Measurements from ENCODE around the gene ADAM17. TPM values are rescaled to one million over a fixed set of nuclear protein-coding genes. Genes with fewer than 3 reads are reported as not detected.
"Not testable (repeated sequence)": the region's sequence is repeated elsewhere in the genome, so short reads cannot be mapped to it uniquely, and the experiment has no call there.

ADAM17 gene
- total RNA-seq (2014; rRNA removed; shearing (Covaris generic)), result 16.7 and 18.2 TPM in 2 replicates

DNA sequence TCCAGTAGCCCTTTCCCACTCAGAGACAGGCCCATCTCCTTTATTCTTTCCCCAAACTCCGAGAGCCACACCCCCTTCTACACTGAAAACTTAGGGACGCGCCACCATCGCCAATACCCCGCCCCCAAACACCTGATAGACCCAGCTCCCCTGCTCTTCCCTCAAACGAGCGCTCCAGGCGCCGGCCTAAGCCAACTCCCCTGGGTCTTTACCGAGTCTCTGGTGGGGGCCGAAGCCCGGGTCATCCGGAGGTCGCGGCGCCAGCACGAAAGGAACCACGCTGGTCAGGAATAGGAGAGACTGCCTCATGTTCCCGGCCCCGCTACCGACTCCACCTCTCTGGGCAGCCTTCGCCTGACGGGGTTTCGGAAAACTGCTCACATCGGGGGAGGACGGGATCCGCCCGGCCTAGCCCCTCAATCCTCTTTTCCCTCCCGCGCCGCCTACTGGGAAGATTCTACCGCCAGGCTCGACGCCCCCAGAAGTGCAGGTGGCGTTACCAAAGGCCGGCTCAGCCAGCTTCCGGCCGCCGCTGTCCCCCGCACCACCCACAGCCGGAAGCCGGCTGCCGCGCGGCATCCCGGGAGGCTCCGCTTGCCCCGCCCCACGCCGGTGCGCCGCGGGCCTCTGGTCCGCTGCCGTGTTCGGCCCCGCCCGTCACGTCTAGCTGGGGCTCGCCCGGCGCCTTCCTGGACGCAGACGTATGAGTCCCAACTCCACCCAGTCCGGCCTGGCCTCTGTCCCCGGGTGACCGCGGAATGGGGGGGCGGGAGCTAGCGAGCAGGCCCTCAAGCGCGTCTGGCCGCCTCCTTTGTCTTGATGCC, at the start of gene ADAM17:
Gene ADAM17 (minus strand): TSS at position 534 of the 824 bp plus-strand sequence. CDS start 225 bp downstream, at position 309.
- DNase-seq (ENCODE audit: low spot score), result peak; percentile 88

DNA sequence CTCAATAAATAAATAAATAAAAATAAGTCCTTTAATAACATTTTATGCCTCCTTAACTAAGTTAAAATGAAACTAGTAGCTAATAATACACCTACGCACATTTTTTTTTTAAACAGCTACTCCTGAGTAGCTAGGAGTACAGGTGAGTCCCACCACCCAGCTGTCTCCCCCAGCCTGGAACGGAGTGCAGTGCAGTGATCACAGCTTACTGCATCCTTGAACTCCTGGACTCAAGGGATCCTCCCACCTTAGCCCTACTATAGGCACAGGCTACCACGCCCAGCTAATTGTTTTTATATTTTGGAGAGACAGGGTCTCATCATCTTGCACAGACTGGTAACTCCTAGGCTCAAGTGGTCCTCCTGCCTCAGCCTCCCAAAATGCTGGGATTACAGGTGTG, 46.8 kb upstream of the ADAM17 start:
- DNase-seq (ENCODE audit: low spot score), result no peak

DNA sequence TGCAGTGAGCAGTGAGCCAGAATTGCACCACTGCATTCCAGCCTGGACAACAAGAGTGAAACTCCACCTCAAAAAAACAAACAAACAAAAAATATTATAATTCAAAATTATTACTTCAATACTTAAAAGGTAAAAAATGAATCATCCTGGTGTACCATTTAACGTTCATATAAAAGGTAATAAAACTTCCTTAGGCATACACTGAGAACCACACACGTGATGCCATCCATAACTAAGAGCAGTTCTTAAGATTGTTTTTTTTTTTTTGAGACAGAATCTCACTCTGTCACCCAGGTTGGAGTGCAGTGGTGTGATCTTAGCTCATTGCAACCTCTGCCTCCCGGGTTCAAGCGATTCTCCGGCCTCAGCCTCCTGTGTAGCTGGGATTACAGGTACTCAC, 45.8 kb upstream of the ADAM17 start:
- no peak for DNase-seq (ENCODE audit: low spot score)

DNA sequence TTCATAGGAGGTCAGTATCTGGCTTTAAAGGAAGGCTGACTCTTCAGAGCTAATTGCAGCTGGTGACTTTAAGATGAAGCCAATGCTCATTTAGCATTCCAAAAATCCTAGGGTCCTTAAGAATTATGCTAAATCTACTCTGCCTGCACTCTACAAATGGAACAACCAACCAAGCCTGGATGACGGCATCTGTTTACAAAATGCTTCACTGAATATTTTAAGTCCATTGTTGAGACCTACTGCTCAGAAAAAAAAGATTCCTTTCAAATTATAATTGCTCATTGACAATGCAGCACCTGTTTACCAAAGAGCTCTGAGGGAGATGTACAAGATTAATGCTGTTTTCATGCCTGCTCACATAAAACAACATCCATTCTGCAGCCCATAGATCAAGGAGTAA, 43.8 kb upstream of the ADAM17 start:
- DNase-seq (ENCODE audit: low spot score), result no peak

DNA sequence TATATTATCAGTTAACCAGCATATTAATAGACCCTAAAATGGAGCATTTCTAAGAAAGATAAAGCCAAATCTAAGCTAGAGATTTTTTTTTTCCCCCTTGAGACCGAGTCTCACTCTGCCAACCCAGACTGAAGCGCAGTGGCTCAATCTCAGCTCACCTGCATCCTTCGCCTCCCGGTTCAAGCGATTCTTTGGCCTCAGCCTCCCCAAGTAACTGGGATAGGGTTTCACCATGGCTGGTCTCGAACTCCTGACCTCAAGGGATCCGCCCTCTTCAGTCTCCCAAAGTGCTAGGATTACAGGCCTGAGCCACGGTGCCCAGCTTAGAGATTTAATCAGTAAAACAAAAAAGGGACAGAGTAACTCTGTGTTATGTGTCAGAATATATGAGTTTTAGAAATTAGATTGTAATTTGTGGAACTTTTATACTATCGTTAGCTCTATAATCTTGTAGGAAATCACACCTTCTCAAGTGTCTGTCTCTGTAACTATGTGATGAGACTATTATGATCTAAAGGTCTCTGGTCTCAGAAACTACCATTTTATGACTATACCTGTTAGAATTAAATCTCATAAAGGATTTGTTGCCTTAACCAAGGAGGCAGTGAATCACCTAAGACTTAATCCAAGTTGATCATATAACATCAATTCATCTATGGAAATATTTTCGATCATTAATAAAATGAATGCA, 41.1 kb upstream of the ADAM17 start:
- no peak for DNase-seq (ENCODE audit: low spot score)

DNA sequence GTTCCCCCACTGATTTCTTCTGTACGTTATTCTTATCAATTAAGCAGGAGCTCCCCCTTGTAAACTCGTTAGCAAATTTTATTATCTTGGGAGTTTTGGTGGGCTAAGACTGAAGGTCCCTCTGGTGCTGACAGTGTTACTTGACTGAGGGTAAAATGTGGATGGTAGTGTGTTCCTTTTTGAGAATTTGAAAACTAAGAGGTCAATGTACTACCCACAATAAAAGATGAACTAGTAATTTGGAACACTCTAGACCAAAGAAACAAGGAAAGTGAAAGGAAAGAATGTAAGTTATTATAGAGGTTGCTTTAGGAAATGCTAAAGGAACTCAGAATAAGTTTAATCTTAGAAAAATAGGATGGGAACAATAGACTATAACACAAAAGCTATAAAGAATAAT, 40.1 kb upstream of the ADAM17 start:
- DNase-seq (ENCODE audit: low spot score), result no peak

DNA sequence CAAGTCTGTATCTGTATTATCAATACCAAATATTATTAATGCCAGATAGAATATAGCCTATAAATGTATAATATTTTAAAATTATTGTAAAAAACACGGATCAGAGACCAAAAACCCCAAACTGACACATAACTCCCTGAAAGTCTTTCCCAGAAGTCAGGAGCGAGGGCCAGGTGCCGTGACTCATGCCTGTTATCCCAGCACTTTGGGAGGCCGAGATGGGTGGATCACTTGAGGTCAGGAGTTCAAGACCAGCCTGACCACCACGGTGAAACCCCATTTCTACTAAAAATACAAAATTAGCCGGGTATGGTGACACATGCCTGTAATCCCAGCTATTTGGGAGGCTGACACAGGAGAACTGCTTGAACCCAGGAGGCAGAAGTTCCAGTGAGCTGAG, 39.6 kb upstream of the ADAM17 start:
- DNase-seq (ENCODE audit: low spot score), result not testable (repeated sequence)

DNA sequence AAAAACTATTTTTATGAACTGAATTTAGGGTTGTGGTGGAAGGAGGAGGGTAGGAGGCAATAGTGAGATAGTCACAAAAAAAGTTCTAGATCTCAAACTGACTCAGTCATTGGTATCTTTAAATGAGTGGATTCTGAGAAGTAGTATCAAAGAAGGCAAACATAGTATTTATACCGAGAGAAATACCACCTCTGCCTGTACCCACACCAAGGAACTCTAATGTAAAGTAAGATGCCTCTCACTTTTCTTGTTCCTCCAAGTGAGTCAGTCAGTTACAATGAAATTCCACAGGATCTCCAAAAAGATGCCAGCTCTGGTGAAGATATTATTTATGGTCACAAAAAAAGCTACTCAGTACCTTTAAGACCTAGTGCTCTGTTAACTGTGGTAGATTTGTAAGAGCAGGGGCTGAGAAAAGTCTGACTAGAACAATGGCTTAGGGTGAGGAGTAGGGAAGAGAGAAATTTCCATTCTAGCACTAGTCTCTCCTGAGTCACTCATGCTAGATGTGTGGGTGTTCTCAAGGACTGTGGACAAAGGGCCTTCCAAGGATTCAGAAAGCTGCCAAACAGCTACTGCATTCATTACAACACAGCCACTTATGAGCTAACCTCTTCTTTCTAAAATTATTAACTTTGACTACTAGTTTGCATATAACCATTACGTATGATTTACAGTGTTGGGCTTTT, 38.9 kb upstream of the ADAM17 start:
- peak; percentile 33 for DNase-seq (ENCODE audit: low spot score)

DNA sequence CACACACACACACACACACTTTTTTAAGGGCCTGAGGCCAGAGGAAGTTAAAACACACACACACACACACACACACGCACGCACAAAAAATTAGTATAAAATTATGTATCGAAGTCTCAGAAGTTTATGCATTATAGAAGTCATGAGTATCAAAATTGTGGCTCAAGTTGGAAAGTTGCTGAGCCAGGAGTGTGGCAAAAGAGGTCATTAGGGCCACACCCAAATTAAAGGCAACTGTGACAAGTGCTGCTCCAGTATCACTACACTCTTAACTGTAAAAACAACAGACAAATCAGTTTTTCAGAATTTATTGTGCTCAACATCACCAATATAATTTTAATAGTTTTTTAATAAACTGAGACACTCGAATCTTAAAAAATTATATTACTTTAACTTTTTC, 38.3 kb upstream of the ADAM17 start:
- no peak for DNase-seq (ENCODE audit: low spot score)

DNA sequence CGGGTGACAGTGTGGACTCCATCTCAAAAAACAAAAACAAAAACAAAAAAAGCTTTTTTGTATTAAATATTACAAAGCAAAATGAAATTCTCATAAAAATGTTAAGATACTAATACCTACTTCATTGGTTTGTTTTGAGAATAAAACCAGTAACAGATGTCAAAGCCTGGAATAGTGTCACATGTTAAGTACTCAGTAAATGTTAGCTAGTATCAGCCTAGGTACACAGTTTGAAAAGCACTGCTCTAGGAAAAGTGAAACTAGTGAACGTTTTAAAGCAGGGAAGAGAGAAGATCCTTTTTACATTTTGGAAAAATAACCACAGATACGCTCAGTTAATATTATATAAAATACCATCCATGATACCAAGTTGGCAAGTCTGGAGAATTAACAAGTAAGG, 37.1 kb upstream of the ADAM17 start:
- no peak for DNase-seq (ENCODE audit: low spot score)

DNA sequence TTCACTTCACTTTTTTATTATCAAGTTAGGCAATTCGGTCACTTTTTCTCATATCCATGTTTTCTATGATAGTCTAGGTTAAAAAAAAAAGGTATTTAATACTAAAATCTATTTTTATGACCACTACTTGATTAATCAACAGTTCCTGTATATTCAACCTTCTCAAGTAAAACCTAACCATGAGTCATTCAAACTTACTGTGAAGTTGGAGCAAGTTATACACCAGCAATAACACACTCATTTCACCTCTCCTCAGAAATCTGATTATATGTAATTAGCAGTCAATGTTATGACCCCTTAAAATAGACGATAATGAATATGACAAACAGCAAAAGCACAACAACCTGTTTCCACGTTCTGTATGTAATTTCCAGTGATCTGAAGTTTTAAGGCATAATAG, 35.0 kb upstream of the ADAM17 start:
- DNase-seq (ENCODE audit: low spot score), result no peak

DNA sequence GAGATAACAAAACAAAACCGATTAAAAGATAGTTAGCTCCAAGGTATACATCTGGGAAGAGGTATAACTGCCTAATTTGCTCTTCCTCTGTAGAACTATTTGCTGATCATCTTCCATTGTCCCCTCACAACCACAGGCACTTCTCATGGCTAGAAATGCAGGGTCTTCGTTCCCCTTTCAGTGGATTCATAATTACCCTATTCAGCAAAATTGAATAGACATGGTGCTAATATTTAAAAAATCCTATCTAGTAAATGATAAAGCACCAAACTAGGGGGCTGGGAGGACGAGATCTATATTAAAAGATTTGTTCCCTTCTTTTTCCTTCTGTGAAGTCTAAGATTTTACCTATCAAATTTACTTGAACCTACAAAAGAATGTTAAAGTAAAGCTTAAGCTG, 30.8 kb upstream of the ADAM17 start:
- DNase-seq (ENCODE audit: low spot score), result no peak

DNA sequence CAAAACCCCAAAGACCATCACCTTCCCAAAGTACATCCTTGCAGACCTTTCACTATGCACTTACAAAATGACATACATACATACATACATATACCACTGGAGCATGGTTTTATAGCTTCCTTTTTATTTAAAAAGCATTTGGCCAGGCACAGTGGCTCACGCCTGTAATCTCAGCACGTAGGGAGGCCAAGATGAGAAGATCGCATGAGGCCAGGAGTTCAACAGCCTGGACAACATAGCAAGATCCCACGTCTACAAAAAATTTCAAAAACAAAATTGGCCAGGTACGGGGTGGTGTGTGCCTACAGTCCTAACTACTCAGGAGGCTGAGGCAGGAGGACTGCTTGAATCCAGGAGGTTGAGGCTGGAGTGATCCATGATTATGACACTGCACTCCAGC, 29.9 kb upstream of the ADAM17 start:
- DNase-seq (ENCODE audit: low spot score), result no peak

DNA sequence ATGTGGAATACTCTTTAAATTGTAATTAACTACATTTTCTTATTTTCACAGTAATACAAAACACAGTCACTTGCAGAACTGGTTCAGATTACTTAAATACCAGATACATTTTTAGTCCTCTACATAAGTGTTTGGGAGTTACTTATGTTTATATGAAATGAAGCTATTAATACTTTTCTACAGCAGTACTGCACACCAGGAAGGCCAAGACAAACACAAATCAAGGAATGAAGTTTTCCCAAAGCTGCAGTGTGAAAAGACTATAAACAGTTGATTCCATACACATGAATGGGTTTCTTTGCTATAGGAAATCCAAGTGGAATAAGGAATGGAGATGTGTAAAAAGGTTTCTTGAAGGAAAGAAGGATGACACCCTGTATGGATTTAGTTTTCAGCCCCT, 29.3 kb upstream of the ADAM17 start:
- not testable (repeated sequence) for DNase-seq (ENCODE audit: low spot score)

DNA sequence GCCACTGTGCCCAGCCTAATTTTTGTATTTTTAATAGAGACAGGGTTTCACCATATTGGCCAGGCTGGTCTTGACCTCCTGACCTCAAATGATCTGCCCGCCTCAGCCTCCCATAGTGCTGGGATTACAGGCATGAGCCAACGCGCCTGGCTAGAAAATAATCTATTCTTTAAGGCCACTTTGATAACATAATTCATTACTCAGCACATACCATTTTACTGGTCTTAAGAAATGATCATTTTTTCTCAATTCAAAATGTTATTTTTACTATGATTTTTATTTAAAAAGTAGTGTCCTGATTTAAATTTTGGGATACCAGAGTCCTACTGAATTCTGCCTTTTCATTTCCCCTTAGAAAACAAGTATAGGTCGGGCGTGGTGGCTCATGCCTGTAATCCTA, 27.0 kb upstream of the ADAM17 start:
- DNase-seq (ENCODE audit: low spot score), result no peak

DNA sequence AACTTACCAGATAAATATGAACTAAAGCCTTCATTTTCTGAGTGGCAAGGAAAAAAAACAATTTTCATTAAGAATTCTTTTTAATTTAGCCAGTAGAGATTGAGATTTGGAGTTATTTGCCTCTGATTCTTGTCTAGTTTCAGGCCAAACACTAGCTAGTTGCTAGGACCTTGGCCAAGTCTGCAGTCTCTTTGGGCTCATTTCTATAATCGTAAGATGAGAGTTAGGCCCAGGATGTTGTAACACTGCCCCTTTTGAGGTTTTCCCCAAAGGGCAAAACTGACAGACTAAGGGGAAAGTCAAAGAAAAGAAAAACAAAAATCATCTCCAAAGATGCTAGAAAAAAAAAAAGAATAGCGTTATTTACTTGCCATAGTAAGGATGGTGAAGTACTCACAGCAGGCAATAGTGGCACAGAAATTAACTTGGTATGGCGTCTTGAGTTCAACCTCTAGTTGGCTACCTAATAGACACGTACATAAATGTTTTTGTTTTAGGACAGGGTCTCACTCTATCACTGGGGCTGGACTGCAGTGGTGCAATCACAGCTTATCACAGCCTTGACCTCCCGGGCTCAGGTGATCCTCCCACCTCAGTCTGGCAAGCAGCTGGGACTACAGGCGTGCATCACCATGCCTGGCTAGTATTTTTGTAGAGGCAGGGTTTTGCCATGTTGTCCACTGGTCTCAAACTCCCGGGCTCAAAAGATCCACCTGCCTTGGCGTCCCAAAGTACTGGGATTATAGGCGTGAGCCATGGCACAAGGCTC, 23.0 kb upstream of the ADAM17 start:
- no peak for DNase-seq (ENCODE audit: low spot score)

DNA sequence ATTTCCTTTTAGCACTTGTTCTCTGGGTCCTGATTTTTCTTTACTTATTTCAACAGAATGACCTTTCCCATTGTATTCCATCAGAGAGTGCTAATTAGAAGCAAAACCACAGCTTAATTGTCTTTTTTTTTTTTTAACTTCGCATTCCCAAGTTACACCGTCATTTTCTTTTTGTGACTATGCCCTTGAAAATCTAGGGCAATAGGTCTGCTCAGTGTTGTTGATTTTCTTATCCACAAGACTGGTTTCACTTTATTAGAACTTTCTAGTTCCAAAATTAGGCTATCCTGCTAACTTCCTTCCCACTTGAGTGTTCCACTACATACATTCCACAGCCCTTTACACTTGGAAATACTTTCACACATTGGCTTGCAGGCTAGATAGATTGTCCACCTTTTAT, 18.7 kb upstream of the ADAM17 start:
- no peak for DNase-seq (ENCODE audit: low spot score)

DNA sequence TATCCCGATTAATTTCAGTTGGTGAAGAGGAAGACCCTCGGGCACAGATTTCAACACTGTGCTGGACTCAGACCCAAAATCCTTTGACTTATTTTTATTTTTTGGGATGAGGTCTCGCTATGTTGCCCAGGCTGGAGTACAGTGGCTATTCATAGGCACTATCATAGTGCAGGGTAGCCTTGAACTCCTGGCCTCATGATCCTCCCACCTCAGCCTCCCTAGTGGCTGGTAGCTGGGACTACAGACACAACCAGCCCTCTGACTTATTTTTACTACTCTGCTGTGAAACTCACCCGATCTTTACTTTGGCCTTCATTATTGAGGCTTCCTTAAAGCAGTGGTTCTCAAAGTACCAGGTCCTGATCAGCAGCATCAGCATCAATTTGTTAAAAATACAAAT, 18.2 kb upstream of the ADAM17 start:
- no peak for DNase-seq (ENCODE audit: low spot score)

DNA sequence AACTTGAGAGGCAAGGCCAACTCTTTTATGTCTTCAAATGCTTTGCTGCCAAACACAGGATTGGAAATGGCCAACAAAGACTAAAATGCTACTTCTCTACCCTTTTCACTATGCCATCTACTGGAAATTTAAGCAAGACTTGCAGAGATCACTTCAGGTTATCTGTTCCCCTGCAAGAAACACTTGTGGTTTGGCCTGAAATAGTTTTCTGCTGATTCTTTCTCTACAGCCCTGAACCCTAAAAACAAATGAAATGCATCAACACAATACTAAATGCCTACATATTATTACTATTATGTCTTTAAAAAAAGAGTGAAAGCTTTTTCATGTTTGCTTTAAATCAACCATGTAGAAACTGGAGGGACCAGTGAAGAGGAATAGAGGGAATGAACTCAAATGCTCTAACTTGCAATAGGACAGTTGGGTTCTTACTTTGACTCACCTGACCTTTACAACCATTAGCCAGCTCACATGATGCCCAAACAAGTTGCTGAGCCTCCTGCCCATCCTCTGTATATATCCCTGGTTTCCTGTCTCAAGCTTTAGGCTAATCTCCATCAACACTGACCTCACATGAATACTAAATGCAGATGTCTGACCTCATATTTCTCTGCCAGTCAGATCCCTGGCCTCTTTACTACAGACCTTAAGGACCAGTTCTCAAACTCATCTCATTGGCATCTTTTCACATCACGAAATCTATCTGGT, 17.5 kb upstream of the ADAM17 start:
- DNase-seq (ENCODE audit: low spot score), result no peak

DNA sequence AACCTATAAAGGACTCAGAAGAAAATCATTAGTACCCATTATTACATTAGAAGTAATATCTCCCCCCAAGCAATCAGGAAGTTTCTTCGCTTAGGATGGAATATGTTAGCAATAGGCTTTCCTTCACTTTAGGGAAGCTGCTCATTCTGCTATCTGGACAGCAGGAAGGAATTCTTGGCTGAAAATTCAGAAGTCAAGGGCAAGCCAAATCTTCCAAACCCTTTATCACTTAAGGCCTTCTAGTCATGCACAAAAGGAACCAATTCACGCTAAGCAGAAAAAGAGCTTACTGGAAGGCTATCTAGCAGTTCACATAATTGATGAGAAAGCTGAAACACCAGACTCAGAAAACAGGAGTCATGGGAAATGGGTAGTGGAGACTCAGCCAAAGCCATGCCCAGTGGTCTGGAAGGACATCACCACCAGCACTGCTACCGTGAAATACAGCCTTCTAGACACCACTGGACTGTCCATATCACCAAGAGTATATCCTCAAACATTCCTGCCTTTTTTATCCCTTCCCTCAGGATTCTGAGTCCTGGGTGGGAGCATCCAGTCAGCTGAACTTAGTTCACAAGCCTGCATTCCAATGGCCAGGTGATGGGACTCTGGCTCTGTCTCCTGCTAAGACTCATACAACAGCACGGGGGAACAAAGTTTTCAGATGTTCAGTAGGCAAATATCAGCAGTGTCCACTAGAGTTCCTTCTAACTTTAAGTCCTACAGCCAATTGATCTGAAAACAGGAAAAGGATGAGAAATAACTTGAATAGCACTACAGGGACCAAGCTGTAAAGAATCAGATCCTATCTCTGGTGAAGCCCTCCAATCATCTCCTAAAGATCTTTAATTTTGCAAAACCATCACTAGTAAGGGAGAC, 14.8 kb upstream of the ADAM17 start:
- no peak for DNase-seq (ENCODE audit: low spot score)

All from H4 (cell line).